Measurements from ENCODE around the gene SLITRK3.
"Not testable (repeated sequence)": the region's sequence is repeated elsewhere in the genome, so short reads cannot be mapped to it uniquely, and the experiment has no call there.

SLITRK3 gene

GRCh38 chr3:165188452-165188851 is 7.7 kb downstream of the SLITRK3 start:
- DNase-seq, result no peak

GRCh38 chr3:165185707-165186327 is 10.4 kb downstream of the SLITRK3 start:
- peak; percentile 47 to 58 for DNase-seq

- no peak for DNase-seq
Measured at GRCh38 chr3:165181556-165181955, 14.6 kb downstream of the SLITRK3 start.

- DNase-seq, result no peak
Measured at GRCh38 chr3:165170236-165170635, 25.9 kb downstream of the SLITRK3 start.

DNA sequence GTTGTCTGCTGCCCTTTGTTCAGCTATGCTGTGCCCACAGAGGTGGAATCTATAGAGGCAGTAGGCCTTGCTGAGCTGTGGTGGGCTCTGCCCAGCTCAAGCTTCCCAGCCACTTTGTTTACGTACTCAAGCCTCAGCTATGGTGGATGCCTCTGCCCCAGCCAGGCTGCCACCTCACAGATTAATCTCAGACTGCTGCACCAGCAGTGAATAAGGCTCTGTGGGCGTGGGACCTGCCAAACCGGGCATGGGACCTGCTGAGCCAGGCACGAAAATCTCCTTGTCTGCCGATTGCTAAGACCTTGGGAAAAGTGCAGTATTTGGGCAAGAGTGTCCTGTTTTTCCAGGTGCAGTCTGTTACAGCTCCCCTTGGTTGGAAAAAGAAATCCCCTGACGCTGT is 26.8 kb downstream of the SLITRK3 start:
- DNase-seq, result no peak

DNA sequence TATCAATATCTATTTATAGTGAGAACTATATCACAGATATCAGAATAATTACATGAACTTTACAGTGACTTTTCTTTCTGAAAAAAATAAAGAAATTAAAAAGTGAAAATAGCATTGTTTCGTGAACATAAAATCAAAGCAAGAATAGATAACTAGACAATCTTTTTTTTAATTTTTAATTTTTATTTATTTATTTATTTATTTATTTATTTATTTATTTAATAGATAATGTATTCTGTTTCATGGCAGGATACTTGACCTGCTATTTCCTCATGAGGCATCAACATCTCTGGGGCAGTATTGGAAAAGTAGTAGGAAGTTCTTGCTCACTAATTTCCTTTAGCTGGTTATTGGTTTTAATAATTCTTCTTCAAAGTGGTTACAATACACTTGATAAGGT is 33.3 kb downstream of the SLITRK3 start:
- DNase-seq, result no peak

- DNase-seq, result no peak
Measured at GRCh38 chr3:165159760-165160421, 36.3 kb downstream of the SLITRK3 start.

DNA sequence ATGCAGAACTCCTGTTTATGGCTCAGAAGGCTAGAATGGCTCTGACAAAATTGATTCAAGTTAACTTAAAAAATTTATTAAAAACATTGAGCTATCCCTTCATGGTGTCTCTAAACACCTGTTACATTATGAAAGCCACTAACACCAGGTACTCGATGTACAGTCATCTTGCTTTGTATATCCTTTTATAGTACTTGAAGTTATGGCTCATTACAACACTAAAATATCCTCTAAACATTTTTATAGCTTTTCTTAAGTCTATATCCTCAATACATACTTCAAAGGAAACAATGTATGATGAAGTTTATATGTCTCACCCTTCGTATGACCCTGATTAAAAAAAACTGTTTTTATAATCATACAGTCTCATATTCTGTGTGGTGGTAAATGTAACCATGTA is 38.2 kb downstream of the SLITRK3 start:
- no peak for DNase-seq

GRCh38 chr3:165156757-165157420 is 39.3 kb downstream of the SLITRK3 start:
- no peak for DNase-seq

- DNase-seq, result no peak
Measured at GRCh38 chr3:165148876-165149441, 47.2 kb downstream of the SLITRK3 start.

- no peak for DNase-seq
Measured at GRCh38 chr3:165144271-165144670, 51.9 kb downstream of the SLITRK3 start.

DNA sequence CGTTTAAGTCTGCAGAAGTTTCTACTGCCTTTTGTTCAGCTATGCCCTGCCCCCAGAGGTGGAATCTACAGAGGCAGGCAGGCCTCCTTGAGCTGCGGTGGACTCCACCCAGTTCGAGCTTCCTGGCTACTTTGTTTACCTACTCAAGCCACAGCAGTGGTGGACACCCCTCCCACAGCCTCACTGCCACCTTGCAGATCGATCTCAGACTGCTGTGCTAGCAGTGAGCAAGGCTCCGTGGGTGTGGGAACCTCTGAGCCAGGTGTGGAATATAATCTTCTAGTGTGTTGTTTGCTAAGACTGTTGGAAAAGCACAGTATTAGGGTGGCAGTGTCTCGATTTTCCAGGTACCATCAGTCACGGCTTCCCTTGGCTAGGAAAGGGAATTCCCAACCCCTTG is 56.3 kb downstream of the SLITRK3 start:
- DNase-seq, result not testable (repeated sequence)
